GM18861 (cell line): ENCODE results near the gene FXYD5.
A peak's percentile ranks its signal among the peaks of the same experiment; 100 is the strongest.

ENCODE experiments used
- ATAC-seq: cut with Tn5 transposase; IDR thresholded peaks from one replicate; pipeline ENCODE4 v1.9.1; 2021; ENCODE audit not compliant: unreplicated experiment

The FXYD5 gene

DNA sequence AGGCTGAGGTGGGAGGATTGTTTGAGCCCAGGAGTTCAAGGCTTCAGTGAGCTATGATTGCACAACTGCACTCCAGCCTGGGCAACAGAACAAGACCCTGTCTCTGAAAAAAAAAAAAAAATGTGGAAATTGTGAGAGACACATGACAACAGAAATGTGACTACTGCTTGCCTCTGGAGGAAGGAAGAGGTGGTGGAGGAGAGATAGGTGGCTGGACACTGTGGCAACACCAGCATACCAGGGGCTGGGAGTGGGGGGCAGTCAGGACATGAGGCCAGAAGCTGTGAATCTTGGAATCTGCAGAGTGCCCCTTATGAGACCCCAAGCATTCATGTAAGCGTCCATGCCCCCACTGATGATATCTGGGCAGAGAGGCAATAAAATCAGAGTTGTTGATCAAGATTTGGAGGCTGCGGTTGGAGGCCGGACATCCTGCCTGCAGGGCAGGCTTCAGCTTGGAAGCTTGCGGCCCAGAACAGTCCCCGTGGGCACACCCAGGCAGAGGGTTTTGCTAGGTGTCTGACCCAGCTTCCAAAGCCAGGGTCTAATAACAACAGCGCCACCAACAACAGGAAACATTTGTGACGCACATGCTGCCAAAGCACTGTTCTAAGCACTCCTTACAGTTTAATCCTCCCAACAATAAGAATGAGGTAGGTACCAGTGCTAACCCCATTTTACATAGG, 57.2 kb downstream of the FXYD5 start:
- ATAC-seq, result no peak

DNA sequence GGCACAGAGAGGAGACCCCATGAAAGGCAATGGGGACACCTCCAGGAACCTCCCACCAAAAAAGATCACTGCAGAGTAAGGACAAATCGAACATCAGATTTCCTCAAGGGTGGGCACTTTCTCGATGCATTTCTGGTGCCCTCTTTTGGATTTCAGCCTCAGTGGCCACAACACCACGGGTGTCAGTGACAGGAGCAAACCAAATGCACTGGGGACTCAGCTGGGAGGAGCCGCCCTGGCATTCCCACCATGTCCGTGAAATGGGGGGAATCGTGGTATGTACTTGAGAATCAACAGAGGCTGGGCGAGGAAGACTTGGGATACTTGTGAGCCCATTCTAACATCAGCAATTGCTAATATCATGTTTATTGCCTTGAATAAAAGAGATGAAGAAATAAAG, 57.7 kb downstream of the FXYD5 start:
- no peak for ATAC-seq

DNA sequence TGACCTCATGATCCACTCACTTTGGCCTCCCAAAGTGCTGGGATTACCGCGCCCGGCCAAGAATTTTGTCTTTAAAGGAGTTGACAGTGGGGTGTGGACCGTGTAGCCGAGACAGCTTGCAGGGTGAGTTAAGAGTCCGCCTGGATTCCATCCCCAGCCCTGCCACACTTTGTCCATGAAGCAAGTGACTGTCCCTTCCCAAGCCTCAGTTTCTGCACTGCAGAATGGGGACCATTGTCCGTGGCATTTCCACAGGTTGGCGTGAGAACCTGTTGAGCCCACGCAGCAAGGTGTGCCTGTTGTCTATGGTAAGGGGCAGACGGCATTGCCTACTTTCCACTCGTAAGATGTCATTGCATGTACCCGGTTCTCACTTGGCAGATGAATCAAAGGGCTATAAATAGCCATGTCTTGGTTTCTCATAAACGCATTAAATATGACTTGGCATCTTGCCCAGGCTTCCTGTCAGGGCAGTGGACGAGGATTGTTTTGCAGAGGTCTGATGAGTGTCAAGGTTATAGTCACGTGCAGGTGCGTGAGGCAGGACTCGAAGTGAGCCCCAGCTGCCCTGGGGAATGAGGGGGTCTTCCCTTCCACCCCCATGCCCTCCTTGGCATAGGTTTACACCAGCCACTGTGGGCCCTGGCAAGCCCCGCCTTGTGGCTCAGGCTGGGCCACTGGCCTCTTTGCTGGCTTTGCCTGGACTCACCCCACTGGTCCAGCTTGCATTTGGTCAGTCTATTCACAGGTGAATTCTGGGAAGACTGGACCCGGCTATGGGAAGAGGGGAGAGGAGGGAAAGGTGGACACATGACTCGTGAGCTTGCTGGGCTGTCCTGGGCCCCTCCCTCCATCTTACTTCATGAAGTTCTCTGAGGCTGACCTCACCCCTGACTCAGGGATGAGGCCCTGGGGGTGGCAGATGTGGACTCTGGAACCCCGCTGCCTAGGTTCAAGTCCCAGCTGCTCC, 59.4 kb downstream of the FXYD5 start:
- ATAC-seq, result peak; percentile 56

DNA sequence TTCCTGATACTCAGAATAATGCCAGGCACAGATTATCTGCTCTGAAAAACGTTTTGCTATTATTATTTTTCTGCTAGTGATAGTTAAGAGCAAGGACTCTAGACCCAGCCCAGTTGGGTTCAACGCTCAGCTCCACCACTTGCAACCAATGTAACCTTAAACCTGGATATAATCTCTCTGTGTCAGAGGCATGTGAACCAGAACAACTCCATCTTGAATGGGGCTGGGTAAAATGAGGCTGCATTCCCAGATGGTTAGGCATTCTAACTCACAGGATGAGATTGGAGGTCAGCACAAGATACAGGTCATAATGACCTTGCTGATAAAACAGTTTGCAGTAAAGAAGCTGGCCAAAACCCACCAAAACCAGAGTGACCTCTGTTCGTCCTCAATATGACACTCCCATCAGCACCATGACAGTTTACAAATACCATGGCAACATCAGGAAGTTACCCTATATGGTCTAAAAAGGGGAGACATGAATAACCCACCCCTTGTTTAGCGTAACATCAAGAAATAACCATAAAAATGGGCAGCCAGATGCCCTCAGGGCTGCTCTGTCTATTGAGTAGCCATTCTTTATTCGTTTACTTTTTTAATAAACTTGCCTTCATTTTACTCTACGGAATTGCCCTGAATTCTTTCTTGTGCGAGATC, 60.4 kb downstream of the FXYD5 start:
- ATAC-seq, result no peak

DNA sequence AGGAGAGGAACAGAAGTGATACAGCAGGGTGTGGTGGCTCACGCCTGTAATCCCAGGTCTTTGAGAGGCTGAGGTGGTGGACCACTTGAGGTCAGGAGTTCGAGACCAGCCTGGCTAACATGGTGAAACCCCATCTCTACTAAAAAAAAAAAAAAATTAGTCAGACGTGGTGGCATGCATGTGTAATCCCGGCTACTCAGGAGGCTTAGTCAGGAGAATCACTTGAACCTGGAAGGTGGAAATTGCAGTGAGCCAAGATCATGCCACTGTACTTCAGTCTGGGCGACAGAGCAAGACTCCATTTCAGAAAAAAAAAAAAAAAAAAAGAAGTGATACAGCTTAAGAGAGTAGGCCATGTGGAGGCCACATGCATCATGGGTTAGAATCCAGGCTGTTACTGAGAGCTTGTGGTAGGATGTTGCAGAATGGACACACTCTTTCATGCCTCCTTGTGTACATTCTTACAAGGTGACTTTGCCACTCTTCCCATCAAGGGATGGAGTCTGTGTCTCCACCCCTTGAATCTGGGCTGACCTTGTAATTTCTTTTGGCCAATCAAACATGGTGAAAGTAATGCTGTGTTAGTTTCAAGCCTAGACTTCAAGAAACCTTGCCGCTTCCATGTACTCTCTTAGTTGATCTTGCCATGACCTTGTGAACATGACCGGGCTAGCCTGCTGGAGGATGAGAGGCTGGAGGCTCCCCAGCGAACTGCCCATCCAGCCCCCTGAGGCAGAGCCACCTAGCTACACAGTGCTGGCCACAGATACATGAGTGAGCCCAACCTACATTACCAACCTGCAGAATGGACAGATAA, 61.7 kb downstream of the FXYD5 start:
- no peak for ATAC-seq

DNA sequence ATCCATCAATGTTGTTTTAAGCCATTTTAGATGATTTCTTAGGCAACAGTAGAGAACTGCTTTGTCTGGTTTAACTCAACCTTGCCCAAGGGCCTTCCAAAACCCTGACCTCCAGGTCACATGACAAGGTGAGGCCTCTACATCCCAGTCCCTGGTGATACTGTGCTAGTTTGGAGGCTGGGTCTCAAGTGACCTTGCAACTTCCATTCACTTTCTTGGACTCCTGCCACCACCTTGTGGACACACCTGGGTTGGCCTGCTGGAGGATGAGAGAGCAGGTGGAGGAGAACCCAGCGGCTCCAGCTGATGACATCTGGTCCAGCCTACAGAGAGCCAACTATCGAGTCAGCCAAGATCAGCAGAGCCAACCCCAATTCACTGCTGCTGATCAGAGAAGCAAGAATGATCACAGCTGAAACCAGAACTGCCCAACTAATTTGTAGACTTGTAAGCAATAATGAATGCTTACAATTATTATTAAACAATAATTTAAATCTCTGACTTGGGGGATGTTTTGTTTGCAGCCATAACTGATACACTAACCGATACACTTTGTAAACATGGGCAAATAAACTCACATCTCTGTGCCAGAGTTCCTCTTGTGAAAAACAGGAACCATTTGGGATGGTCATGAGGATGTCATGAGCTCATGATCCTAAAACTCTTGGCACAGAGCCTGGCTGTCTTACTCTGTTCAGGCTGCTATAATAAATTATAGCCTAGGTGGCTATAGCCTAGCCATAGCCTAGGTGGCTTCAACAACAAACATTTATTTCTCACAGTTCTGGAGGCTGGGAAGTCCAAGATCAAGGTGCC, 62.5 kb downstream of the FXYD5 start:
- no peak for ATAC-seq

DNA sequence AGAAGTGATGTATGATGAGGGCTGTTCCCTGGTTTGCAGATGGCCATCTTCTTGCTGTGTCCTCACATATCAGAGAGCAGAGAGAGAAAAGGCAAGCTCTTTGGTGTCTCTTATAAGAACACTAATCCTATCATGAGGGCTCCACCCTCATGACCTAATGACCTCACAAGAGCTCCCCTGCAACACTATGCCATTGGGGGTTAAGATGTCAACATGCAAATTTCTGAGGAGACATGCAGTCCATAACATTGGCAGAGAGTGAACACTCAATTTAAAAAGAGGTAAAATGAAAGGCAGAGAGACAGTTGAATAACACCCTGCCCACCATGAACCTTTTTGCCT, 63.1 kb downstream of the FXYD5 start:
- no peak for ATAC-seq

DNA sequence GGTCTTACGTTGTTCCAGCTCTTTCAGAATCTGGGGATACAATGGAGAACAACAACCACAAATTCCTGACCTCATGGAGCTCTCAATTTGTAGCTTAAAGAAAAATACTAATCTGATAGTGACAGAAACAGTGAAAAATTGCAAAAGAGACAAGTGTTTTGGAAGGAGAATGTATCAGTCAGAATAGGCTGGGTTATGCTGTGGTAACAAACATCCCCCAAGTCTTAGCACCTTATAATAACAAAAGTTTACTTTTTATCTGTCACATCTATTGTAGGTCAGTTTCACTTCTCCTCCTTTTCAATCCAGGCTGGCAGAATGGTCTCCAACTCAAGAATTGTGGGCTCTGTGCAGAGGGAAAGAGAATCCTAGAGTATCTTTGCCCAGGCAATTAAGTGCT, 64.5 kb downstream of the FXYD5 start:
- no peak for ATAC-seq
